HepG2 (cell line): ENCODE measurements around the gene C18orf54. TPM values are rescaled to one million over a fixed set of nuclear protein-coding genes. Genes with fewer than 3 reads are reported as not detected.

Source experiments
- CBFB ChIP-seq: sonication (generic); formaldehyde crosslinking; IDR thresholded peaks from 2 replicates; pipeline ENCODE4 v1.4.0; 2020; ENCODE audit warnings: missing genetic modification reagents
- CCAR2 ChIP-seq: fragments of 200-400 bp; formaldehyde crosslinking; optimal IDR thresholded peaks from 2 replicates; pipeline ENCODE3; 2018; ENCODE audit warnings: low read depth, mild to moderate bottlenecking, low read length, moderate library complexity
- GABPA ChIP-seq, 2 experiments: IDR thresholded peaks; 2 replicates each; pipeline ENCODE4 v1.6.1; 2011 to 2016; ENCODE audit warnings: low read depth in 2 of 2, low read length in 1 of 2, missing biosample characterization in 1 of 2, missing genetic modification characterization in 1 of 2
- GFI1 ChIP-seq: sonication (generic); formaldehyde crosslinking; IDR thresholded peaks from 2 replicates; pipeline ENCODE4 v1.5.0; 2020; ENCODE audit warnings: missing genetic modification reagents, mild to moderate bottlenecking, borderline replicate concordance
- JUNB ChIP-seq: sonication (generic); formaldehyde crosslinking; IDR thresholded peaks from 2 replicates; pipeline ENCODE4 v1.8.0; 2022; ENCODE audit warnings: missing genetic modification reagents, mild to moderate bottlenecking, borderline replicate concordance
- KDM5B ChIP-seq: sonication (generic); formaldehyde crosslinking; IDR thresholded peaks from 2 replicates; pipeline ENCODE4 v1.4.0; 2020; ENCODE audit warnings: missing genetic modification reagents, mild to moderate bottlenecking, borderline replicate concordance
- SATB2 ChIP-seq: sonication (generic); formaldehyde crosslinking; IDR thresholded peaks from 2 replicates; pipeline ENCODE4 v1.5.0; 2020; ENCODE audit warnings: missing genetic modification reagents
- SMARCE1 ChIP-seq: fragments of 450-650 bp; IDR thresholded peaks from 2 replicates; pipeline ENCODE4 v1.6.1; 2017; ENCODE audit warnings: borderline replicate concordance
- SP5 ChIP-seq: IDR thresholded peaks from 2 replicates; pipeline ENCODE4 v1.6.1; 2016; ENCODE audit warnings: low read depth, borderline replicate concordance
- SRF ChIP-seq: IDR thresholded peaks from 2 replicates; pipeline ENCODE4 v1.6.1; 2011; ENCODE audit warnings: mild to moderate bottlenecking, low read depth, low read length, moderate library complexity
- TP53 ChIP-seq: sonication (generic); formaldehyde crosslinking; conservative IDR thresholded peaks from 2 replicates; pipeline ENCODE4 v1.4.0; 2020; ENCODE audit warnings: missing genetic modification reagents
- YEATS2 ChIP-seq: sonication (generic); formaldehyde crosslinking; IDR thresholded peaks from 2 replicates; pipeline ENCODE4 v1.4.0; 2020; ENCODE audit warnings: missing genetic modification reagents, borderline replicate concordance
- ZBTB3 ChIP-seq: sonication (generic); formaldehyde crosslinking; IDR thresholded peaks from 2 replicates; pipeline ENCODE4 v1.4.0; 2020; ENCODE audit warnings: low read depth, mild to moderate bottlenecking, moderate library complexity, missing genetic modification reagents, borderline replicate concordance
- ZNF30 ChIP-seq: sonication (generic); formaldehyde crosslinking; IDR thresholded peaks from 2 replicates; pipeline ENCODE4 v1.5.0; 2020; ENCODE audit warnings: mild to moderate bottlenecking, missing genetic modification reagents
- ZNF329 ChIP-seq: sonication (generic); formaldehyde crosslinking; IDR thresholded peaks from 2 replicates; pipeline ENCODE4 v1.9.0; 2021; ENCODE audit warnings: low read depth, mild to moderate bottlenecking, missing genetic modification reagents
- ZNF484 ChIP-seq: sonication (generic); formaldehyde crosslinking; IDR thresholded peaks from 2 replicates; pipeline ENCODE4 v1.5.1; 2020; ENCODE audit warnings: mild to moderate bottlenecking, low read depth, missing genetic modification reagents, borderline replicate concordance
- ZNF572 ChIP-seq: sonication (generic); formaldehyde crosslinking; IDR thresholded peaks from 2 replicates; pipeline ENCODE4 v1.5.1; 2020; ENCODE audit warnings: mild to moderate bottlenecking, missing genetic modification reagents
- ZNF674 ChIP-seq: sonication (generic); formaldehyde crosslinking; IDR thresholded peaks from 2 replicates; pipeline ENCODE4 v1.5.0; 2020; ENCODE audit warnings: low read depth, mild to moderate bottlenecking, missing genetic modification reagents
- ZNF775 ChIP-seq: sonication (generic); formaldehyde crosslinking; IDR thresholded peaks from 2 replicates; pipeline ENCODE4 v1.4.0; 2020; ENCODE audit warnings: missing genetic modification reagents, mild to moderate bottlenecking, moderate library complexity, borderline replicate concordance
- polyA plus RNA-seq, 8 experiments: library from polyadenylated mRNA; depleted of rRNA in 3 of 8; stranded (reverse) in 7 of 8; unstranded in 1 of 8; fragments of >200 nt; fragmentation: Illumina TruSeq in 4 of 8; extraction: Trizol in 4 of 8; gene quantifications; 2 replicates each; pipeline versions ENCODE4 v1.2.1 to v1.2.3, GENCODE V29; 2011 to 2016; ENCODE audit warnings: low read depth in 4 of 8, missing spikeins in 1 of 8, mixed read lengths in 1 of 8; ENCODE audit not compliant: insufficient read depth in 1 of 8
- total RNA-seq, 5 experiments: library from RNA; depleted of rRNA; stranded (reverse); fragments of >200 nt; fragmentation: Illumina TruSeq; extraction: Trizol; gene quantifications; 2 replicates each; pipeline ENCODE4 v1.2.3, GENCODE V29; 2016; ENCODE audit warnings: low read depth in 1 of 5
- TF ChIP-seq, protein P1 (sequence below): sonication (generic); formaldehyde crosslinking; IDR thresholded peaks from 2 replicates; pipeline ENCODE4 v1.4.0; 2020; ENCODE audit warnings: mild to moderate bottlenecking, missing genetic modification reagents
- TF ChIP-seq, protein P2 (sequence below): sonication (generic); formaldehyde crosslinking; IDR thresholded peaks from 2 replicates; pipeline ENCODE4 v1.5.1; 2020; ENCODE audit warnings: mild to moderate bottlenecking, missing genetic modification reagents, moderate library complexity
- TF ChIP-seq, protein P3 (sequence below): sonication (generic); formaldehyde crosslinking; IDR thresholded peaks from 2 replicates; pipeline ENCODE4 v1.4.0; 2020; ENCODE audit warnings: mild to moderate bottlenecking, missing genetic modification reagents
- TF ChIP-seq, protein P4 (sequence below): sonication (generic); formaldehyde crosslinking; IDR thresholded peaks from 2 replicates; pipeline ENCODE4 v1.5.0; 2020; ENCODE audit warnings: mild to moderate bottlenecking, missing genetic modification reagents
- TF ChIP-seq, protein P5 (sequence below): IDR thresholded peaks from 2 replicates; pipeline ENCODE4 v1.6.1; 2016; ENCODE audit warnings: low read depth, borderline replicate concordance

Gene C18orf54
- total and polyA plus RNA-seq, 2 of the 13 experiments (the other 11 are each of a cell fraction or from before 2014, with no cell fraction given): 1.8 to 2.5 TPM

DNA sequence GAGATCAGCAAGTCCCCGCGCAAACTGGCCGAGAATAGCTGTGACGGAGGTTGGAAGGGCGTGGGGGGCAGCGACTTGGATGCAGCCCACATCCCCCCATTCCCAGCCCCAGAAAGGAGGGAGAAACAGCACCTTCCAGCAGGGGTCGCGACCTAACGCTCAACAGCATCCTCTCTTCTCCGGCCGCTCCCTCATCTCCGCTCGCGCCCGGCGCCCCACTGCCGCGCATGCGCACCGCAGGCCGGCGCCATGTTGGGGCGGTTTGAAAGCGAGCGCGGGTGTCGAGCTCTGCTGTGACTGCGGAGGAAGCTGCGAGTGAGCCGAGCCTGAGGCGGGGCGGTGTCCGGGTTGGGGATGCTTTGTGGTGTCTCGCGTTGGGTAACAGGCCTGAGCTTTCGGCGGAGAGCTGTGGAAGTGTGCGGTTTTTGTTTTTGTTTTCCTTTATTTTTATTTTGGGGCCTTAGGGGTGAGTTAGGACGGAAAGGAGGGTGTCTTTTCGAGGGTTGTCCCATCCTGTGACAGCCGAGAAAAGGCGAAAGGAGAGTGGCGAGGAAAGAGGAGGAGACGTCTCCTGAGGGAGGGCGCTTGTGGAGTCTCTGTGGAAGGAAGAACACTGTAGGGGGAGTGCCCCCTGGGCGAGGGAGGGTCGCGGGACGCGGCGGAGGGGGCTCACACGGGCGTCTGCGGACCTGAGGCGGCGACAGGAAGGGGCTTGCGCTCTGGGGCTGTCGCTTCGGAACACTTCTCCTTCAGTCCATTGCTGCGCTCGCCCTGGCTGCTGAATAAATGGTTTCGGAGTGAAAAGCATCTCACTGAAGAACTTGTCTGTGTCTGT is at the start of gene C18orf54, which contains the start of gene STARD6 (continued):
- TF ChIP-seq ZBTB3 (no peak), JUNB (CRISPR knock-in tag) (no peak), ZNF30 (CRISPR knock-in tag) (no peak), TP53 (CRISPR knock-in tag) (no peak), SATB2 (CRISPR knock-in tag) (no peak), SP5 (CRISPR knock-in tag) (no peak), ZNF572 (CRISPR knock-in tag) (no peak), ZNF329 (no peak), GABPA (IDR thresholded peaks at IDR 0.05; ENCODE audit: low read depth, low read length) (no peak), GABPA (CRISPR knock-in tag; IDR thresholded peaks at IDR 0.05; ENCODE audit: low read depth) (peak; percentile 29; the same call in 1 of the 2 replicates), YEATS2 (CRISPR knock-in tag) (peak; percentile 72), SRF (no peak), ZNF775 (CRISPR knock-in tag) (no peak), GFI1 (CRISPR knock-in tag) (no peak), ZNF674 (CRISPR knock-in tag) (no peak), CCAR2 (no peak), ZNF484 (CRISPR knock-in tag) (no peak), CBFB (CRISPR knock-in tag) (no peak), SMARCE1 (no peak), KDM5B (CRISPR knock-in tag) (no peak; the same call in 1 of the 2 replicates)
- TF ChIP-seq, protein P1, sequence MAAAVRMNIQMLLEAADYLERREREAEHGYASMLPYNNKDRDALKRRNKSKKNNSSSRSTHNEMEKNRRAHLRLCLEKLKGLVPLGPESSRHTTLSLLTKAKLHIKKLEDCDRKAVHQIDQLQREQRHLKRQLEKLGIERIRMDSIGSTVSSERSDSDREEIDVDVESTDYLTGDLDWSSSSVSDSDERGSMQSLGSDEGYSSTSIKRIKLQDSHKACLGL (CRISPR knock-in tag): peak; percentile 16; the same call in 1 of the 2 replicates
- TF ChIP-seq, protein P2, sequence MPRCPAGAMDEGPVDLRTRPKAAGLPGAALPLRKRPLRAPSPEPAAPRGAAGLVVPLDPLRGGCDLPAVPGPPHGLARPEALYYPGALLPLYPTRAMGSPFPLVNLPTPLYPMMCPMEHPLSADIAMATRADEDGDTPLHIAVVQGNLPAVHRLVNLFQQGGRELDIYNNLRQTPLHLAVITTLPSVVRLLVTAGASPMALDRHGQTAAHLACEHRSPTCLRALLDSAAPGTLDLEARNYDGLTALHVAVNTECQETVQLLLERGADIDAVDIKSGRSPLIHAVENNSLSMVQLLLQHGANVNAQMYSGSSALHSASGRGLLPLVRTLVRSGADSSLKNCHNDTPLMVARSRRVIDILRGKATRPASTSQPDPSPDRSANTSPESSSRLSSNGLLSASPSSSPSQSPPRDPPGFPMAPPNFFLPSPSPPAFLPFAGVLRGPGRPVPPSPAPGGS (CRISPR knock-in tag): no peak
- TF ChIP-seq, protein P3, sequence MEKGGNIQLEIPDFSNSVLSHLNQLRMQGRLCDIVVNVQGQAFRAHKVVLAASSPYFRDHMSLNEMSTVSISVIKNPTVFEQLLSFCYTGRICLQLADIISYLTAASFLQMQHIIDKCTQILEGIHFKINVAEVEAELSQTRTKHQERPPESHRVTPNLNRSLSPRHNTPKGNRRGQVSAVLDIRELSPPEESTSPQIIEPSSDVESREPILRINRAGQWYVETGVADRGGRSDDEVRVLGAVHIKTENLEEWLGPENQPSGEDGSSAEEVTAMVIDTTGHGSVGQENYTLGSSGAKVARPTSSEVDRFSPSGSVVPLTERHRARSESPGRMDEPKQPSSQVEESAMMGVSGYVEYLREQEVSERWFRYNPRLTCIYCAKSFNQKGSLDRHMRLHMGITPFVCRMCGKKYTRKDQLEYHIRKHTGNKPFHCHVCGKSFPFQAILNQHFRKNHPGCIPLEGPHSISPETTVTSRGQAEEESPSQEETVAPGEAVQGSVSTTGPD (CRISPR knock-in tag): no peak
- TF ChIP-seq, protein P4, sequence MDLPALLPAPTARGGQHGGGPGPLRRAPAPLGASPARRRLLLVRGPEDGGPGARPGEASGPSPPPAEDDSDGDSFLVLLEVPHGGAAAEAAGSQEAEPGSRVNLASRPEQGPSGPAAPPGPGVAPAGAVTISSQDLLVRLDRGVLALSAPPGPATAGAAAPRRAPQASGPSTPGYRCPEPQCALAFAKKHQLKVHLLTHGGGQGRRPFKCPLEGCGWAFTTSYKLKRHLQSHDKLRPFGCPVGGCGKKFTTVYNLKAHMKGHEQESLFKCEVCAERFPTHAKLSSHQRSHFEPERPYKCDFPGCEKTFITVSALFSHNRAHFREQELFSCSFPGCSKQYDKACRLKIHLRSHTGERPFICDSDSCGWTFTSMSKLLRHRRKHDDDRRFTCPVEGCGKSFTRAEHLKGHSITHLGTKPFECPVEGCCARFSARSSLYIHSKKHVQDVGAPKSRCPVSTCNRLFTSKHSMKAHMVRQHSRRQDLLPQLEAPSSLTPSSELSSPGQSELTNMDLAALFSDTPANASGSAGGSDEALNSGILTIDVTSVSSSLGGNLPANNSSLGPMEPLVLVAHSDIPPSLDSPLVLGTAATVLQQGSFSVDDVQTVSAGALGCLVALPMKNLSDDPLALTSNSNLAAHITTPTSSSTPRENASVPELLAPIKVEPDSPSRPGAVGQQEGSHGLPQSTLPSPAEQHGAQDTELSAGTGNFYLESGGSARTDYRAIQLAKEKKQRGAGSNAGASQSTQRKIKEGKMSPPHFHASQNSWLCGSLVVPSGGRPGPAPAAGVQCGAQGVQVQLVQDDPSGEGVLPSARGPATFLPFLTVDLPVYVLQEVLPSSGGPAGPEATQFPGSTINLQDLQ: no peak
- TF ChIP-seq, protein P5, sequence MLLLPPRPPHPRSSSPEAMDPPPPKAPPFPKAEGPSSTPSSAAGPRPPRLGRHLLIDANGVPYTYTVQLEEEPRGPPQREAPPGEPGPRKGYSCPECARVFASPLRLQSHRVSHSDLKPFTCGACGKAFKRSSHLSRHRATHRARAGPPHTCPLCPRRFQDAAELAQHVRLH: peak; percentile 59; the same call in 1 of the 2 replicates
